Right cardiac atrium (tissue), 5 donors: ENCODE results near the gene TBX15. TPM values are rescaled to one million over a fixed set of nuclear protein-coding genes. Genes with fewer than 3 reads are reported as not detected.

Experiments
- ATAC-seq, 2 donors: fragments of 200-7000 bp; cut with Tn5 transposase; one replicate each; pipeline versions ENCODE4 v1.8.0 to v1.9.1; 2020; ENCODE audit warnings: moderate library complexity in 2 of 2, mild to moderate bottlenecking in 1 of 2
- DNase-seq, 3 donors: peaks; one replicate each; pipeline ENCODE4 v3.0.0-alpha.2; 2020
- H3K27ac ChIP-seq: one replicate; pipeline ENCODE4 v1.5.1; 2013; ENCODE audit warnings: mild to moderate bottlenecking, low read length, control low read depth, moderate library complexity
- H3K27me3 ChIP-seq: one replicate; pipeline ENCODE4 v1.6.1; 2013; ENCODE audit not compliant: control insufficient read depth, insufficient read depth
- H3K4me1 ChIP-seq: one replicate; pipeline ENCODE4 v1.6.1; 2013; ENCODE audit warnings: low read length; ENCODE audit not compliant: control insufficient read depth, insufficient read depth
- H3K4me3 ChIP-seq: one replicate; pipeline ENCODE4 v1.5.1; 2013; ENCODE audit warnings: low read length, control low read depth
- H3K9me3 ChIP-seq: one replicate; pipeline ENCODE4 v1.6.1; 2013; ENCODE audit warnings: low read length; ENCODE audit not compliant: control insufficient read depth
- WGBS: extraction: QIAGEN DNeasy Blood & Tissue Kit; methylation state at CpG from one replicate; pipeline ENCODE4 v1.1.7; 2013; 5-methylcytosine and 5-hydroxymethylcytosine counted together
- intact Hi-C, 4 donors: fragments of 100-400 bp; cut with DNase I; formaldehyde crosslinking; loops; one replicate each; pipeline versions ENCODE4 v1.11.0 to v1.14.0; 2022 to 2023
- polyA plus RNA-seq: library from polyadenylated mRNA; stranded (reverse); fragments of 200-250 nt; gene quantifications from one replicate; pipeline ENCODE4 v1.2.3, GENCODE V29; 2013
- total RNA-seq, 4 donors: library from RNA; stranded (reverse); fragmentation: NEBNext Ultra II Directional; extraction: Animal tissue kit (Norgen Biotek cat#: 25700); gene quantifications; one replicate each; pipeline ENCODE4 v1.2.1, GENCODE V29; 2021
- donor health status: healthy with polysubstance abuse.
- donor health status: DM: no; HTN: yes; CAD: no.
- donor health status: DM: no; HTN: no; CAD: no.
- donor health status: DM: no; HTN: yes; CAD: no; lungs with severe emphysema.
- donor health status: DM: yes; HTN: yes; CAD: no.

Gene TBX15
- total and polyA plus RNA-seq, 5 donors, result 1.1 to 4.4 (median 2.3) TPM

GRCh38 chr1:119001181-119002027 is 13.3 kb upstream of the TBX15 start:
- intact Hi-C loops, result loop anchor here in 3 of 4 donors (10.0 kb wide), 2 partner anchors 777 to 847 kb away; no protein-coding TSS in a partner anchor
- H3K27me3 ChIP-seq, result no peaks in the 10 kb centered on the region
- H3K4me3 ChIP-seq, result peak overlapping the region; percentile 7
- H3K9me3 ChIP-seq, result peaks cover 2% of the 10 kb centered on the region
- H3K27ac ChIP-seq, result no peak overlapping the region
- H3K4me1 ChIP-seq, result no peaks in the 10 kb centered on the region
- 3% methylated on average over 49 of the region's 49 CpGs for WGBS
- DNase-seq (peak; percentile 57 to 71 (median 68)), ATAC-seq (peak; percentile 67 to 70)

- intact Hi-C loops, result loop anchor here in 3 of 4 donors (10.0 kb wide), 2 partner anchors 776 to 846 kb away; no protein-coding TSS in a partner anchor
- Histone ChIP-seq H3K27ac (no peak overlapping the region), H3K4me3 (peak overlapping the region; percentile 7), H3K4me1 (no peaks in the 10 kb centered on the region), H3K9me3 (peaks cover under 1% of the 10 kb centered on the region), H3K27me3 (no peaks in the 10 kb centered on the region)
- ATAC-seq, result peak; percentile 30 to 36
- 5% methylated on average over 44 of the region's 44 CpGs for WGBS
- peak in 2 of 3 donors; percentile 56 to 73 for DNase-seq
Observed at GRCh38 chr1:119000371-119001180, 12.4 kb upstream of the TBX15 start.

GRCh38 chr1:118999348-119000071 is 11.4 kb upstream of the TBX15 start:
- no peak for DNase-seq
- ATAC-seq, result no peak
- Histone ChIP-seq H3K4me1 (no peaks in the 10 kb centered on the region), H3K27me3 (no peaks in the 10 kb centered on the region), H3K27ac (no peak overlapping the region), H3K9me3 (no peaks in the 10 kb centered on the region), H3K4me3 (no peak overlapping the region)
- 30% methylated on average over 27 of the region's 27 CpGs for WGBS
- intact Hi-C loops, result loop anchor here in 3 of 4 donors (10.0 kb wide), 2 partner anchors 775 to 845 kb away; no protein-coding TSS in a partner anchor

- Histone ChIP-seq H3K27me3 (no peaks in the 10 kb centered on the region), H3K4me1 (no peaks in the 10 kb centered on the region), H3K9me3 (no peaks in the 10 kb centered on the region), H3K27ac (no peak overlapping the region), H3K4me3 (no peak overlapping the region)
- DNase-seq (no peak), ATAC-seq (no peak)
- WGBS, result 55% methylated on average over 2 of the region's 2 CpGs
- intact Hi-C loops, result no loop called here
Observed at GRCh38 chr1:118998171-118998570, 10.0 kb upstream of the TBX15 start.

- Histone ChIP-seq H3K9me3 (no peaks in the 10 kb centered on the region), H3K27me3 (no peaks in the 10 kb centered on the region), H3K4me1 (no peaks in the 10 kb centered on the region), H3K4me3 (no peak overlapping the region), H3K27ac (no peak overlapping the region)
- ATAC-seq (no peak), DNase-seq (no peak)
- WGBS, result 35% methylated on average over 7 of the region's 7 CpGs
- intact Hi-C loops, result no loop called here
Observed at GRCh38 chr1:118997225-118997624, 9.1 kb upstream of the TBX15 start.

GRCh38 chr1:118995312-118996016 is 7.3 kb upstream of the TBX15 start:
- Histone ChIP-seq H3K27ac (no peak overlapping the region), H3K4me3 (no peak overlapping the region), H3K9me3 (no peaks in the 10 kb centered on the region), H3K4me1 (no peaks in the 10 kb centered on the region), H3K27me3 (no peaks in the 10 kb centered on the region)
- DNase-seq (peak in 1 of 3 donors; percentile 33), ATAC-seq (no peak)
- intact Hi-C loops, result no loop called here
- 56% methylated on average over 3 of the region's 3 CpGs for WGBS

GRCh38 chr1:118993700-118994026 is 5.5 kb upstream of the TBX15 start:
- no peak overlapping the region for H3K27ac ChIP-seq
- intact Hi-C loops, result no loop called here
- no peak for DNase-seq
- ATAC-seq, result no peak
- H3K9me3 ChIP-seq, result no peaks in the 10 kb centered on the region
- no peak overlapping the region for H3K4me3 ChIP-seq
- H3K27me3 ChIP-seq, result no peaks in the 10 kb centered on the region
- WGBS, result 30% methylated on average over 9 of the region's 9 CpGs
- no peaks in the 10 kb centered on the region for H3K4me1 ChIP-seq

GRCh38 chr1:118992868-118993699 is 4.9 kb upstream of the TBX15 start:
- no peaks in the 10 kb centered on the region for H3K4me1 ChIP-seq
- no peak overlapping the region for H3K4me3 ChIP-seq
- no peak for ATAC-seq
- WGBS, result 17% methylated on average over 53 of the region's 53 CpGs
- no peaks in the 10 kb centered on the region for H3K9me3 ChIP-seq
- no peaks in the 10 kb centered on the region for H3K27me3 ChIP-seq
- no peak for DNase-seq
- intact Hi-C loops, result no loop called here
- no peak overlapping the region for H3K27ac ChIP-seq

- intact Hi-C loops, result no loop called here
- ATAC-seq (no peak), DNase-seq (no peak)
- H3K27me3 ChIP-seq, result no peaks in the 10 kb centered on the region
- H3K9me3 ChIP-seq, result no peaks in the 10 kb centered on the region
- no peaks in the 10 kb centered on the region for H3K4me1 ChIP-seq
- H3K4me3 ChIP-seq, result no peak overlapping the region
- H3K27ac ChIP-seq, result no peak overlapping the region
- 29% methylated on average over 22 of the region's 22 CpGs for WGBS
Observed at GRCh38 chr1:118992237-118992825, 4.2 kb upstream of the TBX15 start.
